HS-27A (cell line): ENCODE results near the gene MAP2K5.

ENCODE experiments used
- DNase-seq: peaks from one replicate; pipeline ENCODE4 v3.0.0-alpha.2; 2012; ENCODE audit warnings: low read depth, missing footprints

Gene MAP2K5

DNA sequence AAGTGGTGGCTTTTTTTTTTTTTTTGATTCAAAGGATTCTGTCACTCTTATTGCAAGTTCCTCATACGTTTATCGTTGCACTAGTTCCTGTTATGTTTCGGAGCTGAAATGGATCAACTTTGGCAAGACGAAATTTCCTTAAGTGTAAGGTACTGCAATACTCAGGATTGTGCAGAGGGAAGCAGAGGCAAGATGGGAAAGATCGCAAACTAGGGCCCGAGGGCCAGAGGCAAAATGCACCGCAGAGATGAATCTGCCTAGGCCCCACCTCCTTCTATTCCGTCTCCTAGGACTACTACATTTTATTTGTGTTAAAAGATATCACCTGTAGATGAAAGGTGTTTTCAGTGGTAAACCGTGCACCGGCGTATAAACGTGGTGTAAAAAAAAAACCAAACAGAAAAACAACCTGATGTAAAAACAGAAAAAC lies 297.0 kb downstream of the MAP2K5 start:
- peak; percentile 53 for DNase-seq

DNA sequence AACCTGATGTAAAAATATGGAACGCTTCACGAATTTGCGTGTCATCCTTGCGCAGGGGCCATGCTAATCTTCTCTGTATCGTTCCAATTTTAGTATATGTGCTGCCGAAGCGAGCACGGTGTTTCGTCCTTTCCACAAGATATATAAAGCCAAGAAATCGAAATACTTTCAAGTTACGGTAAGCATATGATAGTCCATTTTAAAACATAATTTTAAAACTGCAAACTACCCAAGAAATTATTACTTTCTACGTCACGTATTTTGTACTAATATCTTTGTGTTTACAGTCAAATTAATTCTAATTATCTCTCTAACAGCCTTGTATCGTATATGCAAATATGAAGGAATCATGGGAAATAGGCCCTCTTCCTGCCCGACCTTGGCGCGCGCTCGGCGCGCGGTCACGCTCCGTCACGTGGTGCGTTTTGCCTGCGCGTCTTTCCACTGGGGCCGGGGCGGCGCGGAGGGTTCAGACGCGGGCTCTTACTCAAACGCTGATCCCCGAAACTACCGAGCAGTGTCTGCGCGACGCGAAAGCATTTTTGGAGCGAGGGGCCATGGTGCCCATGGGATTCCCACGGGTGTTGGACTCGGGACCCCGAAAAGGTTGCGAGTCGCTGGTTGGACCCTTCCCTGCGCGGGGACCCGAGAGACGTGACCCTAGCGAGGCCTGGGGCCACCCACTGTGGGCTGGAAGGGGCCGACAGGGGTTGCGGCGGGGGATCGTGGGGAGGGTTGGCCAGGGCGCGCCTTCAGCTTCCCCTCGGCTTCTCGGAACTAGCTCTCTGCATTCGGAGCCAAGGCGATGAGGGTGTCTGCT lies 297.6 kb downstream of the MAP2K5 start, which contains the start of gene RNU6-1:
Gene RNU6-1 (minus strand): TSS at position 117 of the 820 bp plus-strand sequence.
- DNase-seq = peak; percentile 96

DNA sequence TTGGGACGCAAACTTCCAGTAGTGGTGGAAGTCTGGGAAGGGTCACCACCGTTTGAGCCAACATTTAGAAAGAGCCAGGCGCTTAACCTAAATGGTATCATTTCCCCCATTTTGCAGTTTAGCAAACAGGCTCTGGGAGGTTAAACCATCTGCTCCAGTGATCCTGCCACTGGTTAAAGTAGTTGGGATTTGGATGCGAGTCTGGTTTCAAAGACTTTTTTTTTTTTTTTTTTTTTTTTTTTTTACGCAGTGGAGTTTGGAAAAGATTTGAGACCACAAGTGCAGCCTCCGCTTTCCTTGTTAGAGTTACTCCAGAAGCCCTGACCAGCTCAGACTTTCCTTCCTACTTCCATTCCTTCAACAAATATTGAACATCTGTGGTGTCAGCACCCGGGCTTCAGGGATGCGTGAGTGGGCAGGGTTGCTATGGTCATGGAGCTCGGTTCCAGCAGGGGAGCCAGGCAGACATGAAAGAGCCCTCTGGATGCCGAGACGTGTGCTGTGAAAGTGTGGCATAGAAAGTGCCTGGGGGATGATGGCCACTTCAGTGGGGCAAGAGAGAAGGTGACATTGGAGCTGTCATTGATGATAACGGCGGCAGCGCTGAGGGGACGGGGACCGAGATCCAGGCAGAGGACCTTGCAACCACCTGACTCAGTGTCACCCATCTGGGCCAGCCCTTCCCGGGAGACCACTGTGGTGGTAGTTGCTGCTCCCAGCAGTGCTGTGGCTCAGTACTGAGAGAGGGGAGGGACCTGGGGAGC lies 298.4 kb downstream of the MAP2K5 start:
- DNase-seq = no peak

DNA sequence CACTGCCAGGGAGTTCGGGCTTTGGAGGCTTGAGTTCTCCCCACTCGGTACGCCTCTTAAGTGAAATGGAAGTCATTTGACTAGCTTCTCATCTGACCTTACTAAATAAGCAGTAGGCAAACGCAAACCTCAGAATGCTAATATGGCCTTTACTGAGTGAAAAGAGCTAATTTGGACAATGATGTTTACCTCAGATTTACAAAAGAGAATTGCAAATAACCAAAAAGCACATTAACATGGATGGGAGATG lies 298.9 kb downstream of the MAP2K5 start:
- no peak for DNase-seq

DNA sequence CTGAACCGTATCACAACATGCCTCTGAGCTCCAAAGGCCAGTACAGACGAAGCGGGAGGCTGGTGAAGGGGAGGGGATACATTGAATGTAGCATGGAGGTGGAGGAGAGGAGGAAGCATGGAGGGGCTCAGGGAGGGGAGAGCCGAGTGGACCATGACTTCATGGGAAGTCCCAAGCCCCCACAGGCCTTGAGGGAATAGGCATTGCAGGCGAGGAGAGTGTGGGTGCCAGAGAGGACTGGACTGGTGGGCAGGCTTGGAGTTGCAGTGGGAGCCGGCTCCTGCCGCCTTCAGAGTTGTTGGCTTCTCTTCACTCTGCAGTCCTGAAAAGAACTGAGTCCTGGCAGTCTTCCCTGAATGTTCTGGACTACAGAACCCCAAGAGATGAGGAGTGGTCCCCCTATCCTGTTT lies 300.6 kb downstream of the MAP2K5 start:
- no peak for DNase-seq

DNA sequence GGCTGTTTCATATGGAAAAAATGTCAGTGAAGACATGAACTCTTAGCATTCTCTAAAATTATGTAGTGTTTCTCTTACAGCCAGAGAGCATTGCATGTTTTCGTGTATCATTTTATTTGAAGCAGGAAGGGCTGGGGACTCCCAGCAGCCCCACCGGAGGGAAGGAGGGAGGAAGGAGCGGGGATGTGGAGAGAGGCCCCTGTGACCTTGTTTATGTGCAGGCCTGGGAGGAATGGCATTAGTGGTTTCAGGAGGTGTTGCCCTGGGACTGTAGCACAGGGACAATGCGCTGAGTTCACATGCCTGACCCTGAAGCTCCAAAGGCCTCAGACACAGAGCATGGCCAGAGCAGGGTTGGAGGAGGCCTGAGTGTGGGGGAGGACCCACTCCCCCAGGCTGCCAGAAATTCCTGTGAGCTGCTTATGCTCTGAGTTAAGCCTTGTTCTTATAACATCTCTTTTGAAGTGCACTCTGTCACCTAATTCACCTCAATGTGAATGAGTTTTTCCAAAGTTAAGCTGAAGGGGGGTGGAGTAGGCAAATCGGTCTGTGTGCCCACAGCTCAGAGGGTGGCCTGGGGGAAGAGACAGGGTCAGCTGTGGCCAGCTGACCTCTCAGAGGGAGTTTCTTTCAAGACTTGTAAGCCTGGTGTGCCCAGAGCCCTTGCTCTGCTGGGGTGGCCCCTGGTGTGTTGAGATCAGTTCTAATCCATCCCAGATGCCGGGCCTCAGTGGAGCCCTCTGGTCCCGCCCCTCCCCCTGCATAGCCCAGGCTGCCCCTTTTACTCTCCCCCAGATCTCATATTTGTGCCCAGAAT lies 301.3 kb downstream of the MAP2K5 start:
- no peak for DNase-seq

DNA sequence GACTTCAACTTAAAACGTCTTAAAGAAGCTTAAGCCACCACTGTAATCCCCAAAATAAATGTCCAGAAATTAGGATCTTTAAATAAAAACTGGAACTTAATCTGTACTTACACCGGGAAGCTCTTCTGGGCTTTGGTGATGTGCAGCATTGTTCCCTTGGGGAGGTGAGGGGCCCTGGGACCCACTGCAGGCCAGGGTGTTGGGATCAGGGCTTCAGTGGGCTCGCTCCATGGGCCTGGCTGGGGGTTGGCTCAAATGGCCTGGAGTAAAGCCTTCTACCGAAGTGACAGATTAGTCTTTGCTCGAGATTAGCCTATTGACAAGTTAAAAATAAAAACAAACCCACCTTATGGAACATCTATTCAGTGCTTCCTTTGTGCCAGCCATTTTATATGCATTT lies 303.5 kb downstream of the MAP2K5 start:
- no peak for DNase-seq

DNA sequence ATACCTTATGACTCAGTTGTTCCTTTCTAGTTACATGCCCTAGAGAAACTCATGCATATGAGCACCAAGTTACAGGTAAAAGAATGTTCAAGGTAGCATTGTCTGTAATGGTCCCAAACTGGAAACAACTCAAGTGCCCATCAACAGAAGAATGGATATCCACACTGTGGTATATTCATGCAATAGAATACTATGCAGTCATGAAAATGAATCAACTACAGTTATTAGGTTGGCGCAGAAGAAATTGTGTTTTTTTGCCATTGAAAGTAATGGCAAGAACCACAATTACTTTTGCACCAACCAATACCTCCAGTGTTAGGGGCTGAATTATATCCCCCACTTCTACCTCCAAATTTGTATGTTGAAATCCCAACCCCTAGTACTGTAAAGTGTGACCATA lies 307.0 kb downstream of the MAP2K5 start:
- no peak for DNase-seq

DNA sequence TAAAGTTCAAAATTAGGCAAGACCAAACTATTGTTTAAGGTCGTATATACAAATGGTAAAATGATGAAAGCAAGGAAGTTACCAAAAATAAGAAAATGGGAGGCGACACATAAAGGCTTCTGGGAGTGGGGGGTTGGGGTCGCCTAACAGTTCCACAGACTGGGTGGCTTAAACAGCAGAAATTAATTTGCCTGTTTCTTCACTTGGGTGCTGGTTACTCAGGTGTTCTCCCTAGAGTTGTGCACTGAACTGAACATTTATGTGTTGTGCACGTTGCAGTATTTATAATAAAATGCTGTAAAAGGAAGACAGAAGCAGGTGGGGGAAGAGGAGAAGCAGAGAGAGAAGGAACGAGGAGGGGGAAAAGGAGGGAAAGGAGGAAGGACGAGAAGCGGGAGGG lies 307.8 kb downstream of the MAP2K5 start:
- no peak for DNase-seq

DNA sequence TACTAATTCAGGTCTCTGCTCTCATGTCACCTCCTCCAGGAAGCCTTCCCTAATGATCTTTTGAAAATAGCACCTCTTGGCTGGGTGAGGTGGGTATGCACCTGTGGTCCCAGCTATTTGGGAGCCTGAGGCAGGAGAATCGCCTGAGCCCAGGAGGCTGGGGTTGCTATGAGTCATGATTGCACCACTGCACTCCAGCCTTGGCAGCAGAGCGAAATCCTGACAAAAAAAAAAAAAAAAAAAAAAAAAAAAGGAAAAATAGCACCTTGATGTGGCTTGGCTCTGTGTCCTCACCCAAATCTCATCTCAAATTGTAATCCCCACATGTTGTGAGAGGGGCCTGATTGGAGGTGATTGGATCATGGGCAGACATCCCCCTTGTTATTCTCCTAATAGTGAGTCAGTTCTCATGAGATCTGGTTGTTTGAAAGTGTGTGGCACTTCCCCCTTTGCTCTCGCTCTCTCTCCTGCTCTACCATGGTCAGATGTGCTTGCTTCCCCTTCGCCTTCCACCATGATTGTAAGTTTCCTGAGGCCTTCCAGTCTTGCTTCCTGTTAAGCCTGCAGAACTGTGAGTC lies 308.6 kb downstream of the MAP2K5 start:
- DNase-seq = no peak

DNA sequence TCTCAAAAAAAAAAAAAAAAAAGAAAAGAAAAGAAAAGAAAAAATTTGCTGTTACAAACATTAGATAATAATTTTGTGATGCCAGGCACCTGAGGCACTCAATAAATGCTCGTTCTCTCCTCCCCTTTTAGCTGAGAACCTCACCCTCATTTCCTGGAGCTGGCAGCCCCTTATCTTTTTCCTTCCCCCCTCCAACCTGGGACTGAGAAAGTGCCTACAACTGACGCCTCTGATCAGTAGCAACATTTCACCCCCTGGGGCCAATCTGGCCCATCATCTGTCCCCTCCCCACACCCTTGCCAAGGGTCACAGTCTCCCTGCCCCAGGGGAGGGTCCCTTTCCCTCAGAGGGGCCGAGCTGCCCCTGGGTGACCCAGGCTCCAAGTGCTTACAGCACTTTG lies 309.9 kb downstream of the MAP2K5 start:
- DNase-seq = no peak

DNA sequence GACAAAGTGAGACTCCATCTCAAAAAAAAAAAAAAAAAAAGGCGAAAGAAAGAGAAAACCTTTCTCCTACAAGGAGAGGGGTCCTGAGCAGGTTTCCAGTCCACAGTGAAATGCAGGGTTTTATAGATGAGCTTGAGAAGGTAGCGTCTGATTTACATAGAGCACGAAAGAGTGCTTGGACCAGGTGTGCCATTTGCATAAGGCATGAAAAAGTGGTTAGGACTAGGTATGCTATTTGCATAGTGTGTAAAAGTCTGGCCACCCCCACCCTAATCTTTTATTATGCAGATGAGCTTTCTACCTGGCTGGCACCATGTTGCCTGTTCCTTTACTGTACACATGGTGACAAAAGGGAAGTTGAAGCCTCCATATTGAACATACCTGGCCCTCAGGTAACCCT lies 311.0 kb downstream of the MAP2K5 start:
- no peak for DNase-seq

DNA sequence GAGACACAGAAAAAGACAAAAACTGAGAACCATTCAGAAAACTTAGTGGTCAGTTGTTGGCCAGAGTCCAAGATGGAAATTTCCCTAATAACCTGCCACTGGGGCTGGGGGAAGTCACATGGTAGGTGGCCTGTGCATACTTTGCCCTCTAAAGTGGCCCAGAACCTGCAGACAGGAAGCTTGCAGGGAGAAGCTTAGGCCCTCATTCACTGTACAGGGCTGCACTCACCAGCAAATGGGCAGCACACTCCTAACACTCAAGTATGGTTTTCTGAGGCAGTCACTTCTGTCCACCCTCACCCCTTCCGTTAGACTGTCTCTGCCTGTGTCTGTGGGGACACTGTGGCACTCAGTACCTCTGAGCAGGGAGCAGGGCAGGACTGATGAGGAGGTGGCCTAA lies 311.9 kb downstream of the MAP2K5 start:
- DNase-seq = no peak

DNA sequence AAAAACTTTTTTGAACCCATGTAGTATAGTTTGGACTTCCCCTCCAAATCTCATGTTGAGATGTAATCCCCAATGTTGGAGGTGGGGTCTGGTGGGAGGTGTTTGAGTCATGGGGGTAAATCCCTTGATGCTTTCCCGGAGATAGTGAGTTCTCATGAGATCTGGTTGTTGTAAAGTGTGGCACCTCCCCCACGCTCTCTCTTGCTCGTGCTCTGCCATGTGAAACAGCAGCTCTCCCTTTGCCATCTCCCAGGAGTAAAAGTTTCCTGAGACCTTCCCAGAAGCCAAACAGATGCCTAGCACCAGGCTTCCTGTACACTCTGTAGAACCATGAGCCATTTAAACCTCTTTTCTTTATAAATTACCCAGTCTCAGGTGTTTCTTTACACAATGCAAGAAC lies 313.3 kb downstream of the MAP2K5 start:
- DNase-seq = no peak
